GM19025 (cell line): ENCODE measurements around the gene TMEM151A.
"Not testable (repeated sequence)": the region's sequence is repeated elsewhere in the genome, so short reads cannot be mapped to it uniquely, and the experiment has no call there.

Source experiments
- ATAC-seq: cut with Tn5 transposase; IDR thresholded peaks from one replicate; pipeline ENCODE4 v1.9.1; 2021; ENCODE audit warnings: mild to moderate bottlenecking, low read depth, moderate library complexity; ENCODE audit not compliant: unreplicated experiment

The TMEM151A gene

GRCh38 chr11:66291706-66292542, at the start of gene TMEM151A:
Gene TMEM151A (plus strand): TSS chr11:66291894. CDS start chr11:66292014, 120 bp downstream.
- ATAC-seq: no peak

- ATAC-seq: no peak
Measured at GRCh38 chr11:66242095-66242765, 49.5 kb upstream of the TMEM151A start.

GRCh38 chr11:66243782-66244535, 47.7 kb upstream of the TMEM151A start:
- no peak for ATAC-seq

- no peak for ATAC-seq
Measured at GRCh38 chr11:66247295-66247694, 44.4 kb upstream of the TMEM151A start.

- ATAC-seq: no peak
Measured at GRCh38 chr11:66247801-66248200, 43.9 kb upstream of the TMEM151A start.

GRCh38 chr11:66248903-66249302, 42.8 kb upstream of the TMEM151A start:
- no peak for ATAC-seq

- no peak for ATAC-seq
Measured at GRCh38 chr11:66251809-66252208, 39.9 kb upstream of the TMEM151A start.

GRCh38 chr11:66253081-66253480, 38.6 kb upstream of the TMEM151A start:
- not testable (repeated sequence) for ATAC-seq

- no peak for ATAC-seq
Measured at GRCh38 chr11:66258473-66258893, 33.2 kb upstream of the TMEM151A start.

GRCh38 chr11:66259225-66259624, 32.5 kb upstream of the TMEM151A start:
- no peak for ATAC-seq

- no peak for ATAC-seq
Measured at GRCh38 chr11:66259956-66260355, 31.7 kb upstream of the TMEM151A start.

- ATAC-seq: no peak
Measured at GRCh38 chr11:66261578-66261977, 30.1 kb upstream of the TMEM151A start.

GRCh38 chr11:66262191-66262590, 29.5 kb upstream of the TMEM151A start:
- ATAC-seq: no peak

- ATAC-seq: no peak
Measured at GRCh38 chr11:66262696-66263095, 29.0 kb upstream of the TMEM151A start.

GRCh38 chr11:66263231-66263630, 28.5 kb upstream of the TMEM151A start:
- no peak for ATAC-seq

GRCh38 chr11:66263785-66264184, 27.9 kb upstream of the TMEM151A start:
- no peak for ATAC-seq

- ATAC-seq: no peak
Measured at GRCh38 chr11:66264383-66264782, 27.3 kb upstream of the TMEM151A start.

- ATAC-seq: no peak
Measured at GRCh38 chr11:66264914-66265313, 26.8 kb upstream of the TMEM151A start.

GRCh38 chr11:66265531-66266377, 25.9 kb upstream of the TMEM151A start:
- ATAC-seq: no peak

GRCh38 chr11:66266378-66267038, 25.2 kb upstream of the TMEM151A start:
- no peak for ATAC-seq
